ENCODE results near the gene ERGIC1. TPM values are rescaled to one million over a fixed set of nuclear protein-coding genes. Genes with fewer than 3 reads are reported as not detected.

Gene ERGIC1
- polyA plus RNA-seq, 1 donor from 2014 or later, result 59.1 TPM

DNA sequence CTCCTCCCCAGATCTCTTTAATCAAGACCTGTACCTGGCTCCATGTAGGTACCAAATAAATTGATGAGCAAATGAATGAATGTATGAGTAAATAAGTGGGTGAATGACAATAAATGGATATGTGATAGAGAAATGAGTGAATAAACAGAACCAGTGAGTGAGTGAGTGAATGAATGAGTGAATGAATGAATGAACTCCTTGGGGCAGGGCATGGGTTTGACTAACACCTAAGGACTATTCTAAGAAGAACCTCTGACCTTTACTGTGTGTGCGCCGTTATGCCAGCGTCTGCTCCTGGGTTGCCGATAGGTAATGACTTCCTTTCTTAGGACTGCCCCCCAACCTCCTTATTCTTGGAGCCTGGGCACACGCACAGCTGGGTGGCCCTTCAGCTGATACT, 123.4 kb downstream of the ERGIC1 start:
- H3K79me2 ChIP-seq (replicated peaks; ENCODE audit: insufficient read depth, low read length), result peaks cover 12% of the 10 kb centered on the region
- H3K9me3 ChIP-seq (ENCODE audit: low read length), result no peaks in the 10 kb centered on the region
- no peaks in the 10 kb centered on the region for H3K9me2 ChIP-seq (ENCODE audit: insufficient read depth, low read length)
- H3K27ac ChIP-seq (ENCODE audit: low read length), result no peak overlapping the region
- H2AFZ ChIP-seq (ENCODE audit: low read depth, low read length), result no peak overlapping the region
- H3K9ac ChIP-seq (ENCODE audit: low read length), result no peak overlapping the region
- TF ChIP-seq MXI1 (conservative IDR thresholded peaks at IDR 0.05; ENCODE audit: poor library complexity, severe bottlenecking) (no peak), REST (IDR thresholded peaks at IDR 0.05; ENCODE audit: borderline replicate concordance) (no peak), EZH2 (IDR thresholded peaks at IDR 0.05; ENCODE audit: borderline replicate concordance, insufficient read depth, low read length, poor library complexity, severe bottlenecking) (no peak), POLR2AphosphoS5 (IDR thresholded peaks at IDR 0.05) (no peak), TAF1 (IDR thresholded peaks at IDR 0.05; ENCODE audit: low read depth) (no peak), SMC3 (conservative IDR thresholded peaks at IDR 0.05; ENCODE audit: poor library complexity) (no peak), RAD21 (conservative IDR thresholded peaks at IDR 0.05) (no peak), EP300 (conservative IDR thresholded peaks at IDR 0.05; ENCODE audit: poor library complexity, severe bottlenecking) (no peak)
- TF ChIP-seq, protein P1, sequence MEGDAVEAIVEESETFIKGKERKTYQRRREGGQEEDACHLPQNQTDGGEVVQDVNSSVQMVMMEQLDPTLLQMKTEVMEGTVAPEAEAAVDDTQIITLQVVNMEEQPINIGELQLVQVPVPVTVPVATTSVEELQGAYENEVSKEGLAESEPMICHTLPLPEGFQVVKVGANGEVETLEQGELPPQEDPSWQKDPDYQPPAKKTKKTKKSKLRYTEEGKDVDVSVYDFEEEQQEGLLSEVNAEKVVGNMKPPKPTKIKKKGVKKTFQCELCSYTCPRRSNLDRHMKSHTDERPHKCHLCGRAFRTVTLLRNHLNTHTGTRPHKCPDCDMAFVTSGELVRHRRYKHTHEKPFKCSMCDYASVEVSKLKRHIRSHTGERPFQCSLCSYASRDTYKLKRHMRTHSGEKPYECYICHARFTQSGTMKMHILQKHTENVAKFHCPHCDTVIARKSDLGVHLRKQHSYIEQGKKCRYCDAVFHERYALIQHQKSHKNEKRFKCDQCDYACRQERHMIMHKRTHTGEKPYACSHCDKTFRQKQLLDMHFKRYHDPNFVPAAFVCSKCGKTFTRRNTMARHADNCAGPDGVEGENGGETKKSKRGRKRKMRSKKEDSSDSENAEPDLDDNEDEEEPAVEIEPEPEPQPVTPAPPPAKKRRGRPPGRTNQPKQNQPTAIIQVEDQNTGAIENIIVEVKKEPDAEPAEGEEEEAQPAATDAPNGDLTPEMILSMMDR (IDR thresholded peaks at IDR 0.05; ENCODE audit: poor library complexity, severe bottlenecking), result no peak
- no peak overlapping the region for H3K4me2 ChIP-seq (ENCODE audit: low read length)
- no peaks in the 10 kb centered on the region for H3F3A ChIP-seq (ENCODE audit: insufficient read depth, low read length, poor library complexity, severe bottlenecking)
- no peaks in the 10 kb centered on the region for H3K27me3 ChIP-seq (ENCODE audit: insufficient read depth, low read depth, low read length)
- no peaks in the 10 kb centered on the region for H4K20me1 ChIP-seq (ENCODE audit: insufficient read depth)
- no peaks in the 10 kb centered on the region for H3K36me3 ChIP-seq (ENCODE audit: insufficient read depth, low read length)
- no peak overlapping the region for H3K4me3 ChIP-seq (ENCODE audit: low read length)

DNA sequence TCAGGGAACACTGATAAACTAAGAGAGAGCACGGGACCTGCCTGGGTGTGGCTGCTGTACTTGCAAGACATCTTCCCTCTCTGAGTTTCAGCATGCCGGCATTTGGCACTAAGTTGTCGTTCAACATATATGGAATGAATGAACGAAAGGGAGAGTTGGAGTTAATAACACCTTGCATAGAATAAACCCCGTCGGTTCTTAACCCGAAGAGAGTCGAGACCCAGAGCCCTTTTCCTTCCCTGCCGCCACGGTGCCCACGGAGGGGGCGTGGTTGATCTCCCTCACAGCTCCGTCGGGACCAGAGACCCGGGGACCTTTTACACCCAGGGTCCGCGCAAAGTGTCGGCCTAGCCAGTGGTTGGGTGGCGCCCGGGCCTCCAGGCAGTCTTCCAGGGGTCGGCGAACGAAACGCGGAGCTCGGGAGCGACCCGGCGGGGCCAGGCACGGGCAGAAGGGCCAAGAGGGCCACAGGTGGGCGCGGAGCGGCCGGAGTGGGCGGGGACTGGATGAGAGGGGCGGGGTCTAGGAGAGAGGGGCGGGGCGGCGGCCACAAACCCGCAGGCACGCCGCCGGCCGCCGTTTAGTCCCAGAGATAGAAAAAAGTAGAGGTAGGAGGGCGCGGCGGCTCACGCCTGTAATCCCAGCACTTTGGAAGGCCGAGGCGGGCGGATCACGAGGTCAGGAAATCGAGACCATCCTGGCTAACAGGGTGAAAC, 124.4 kb downstream of the ERGIC1 start:
- H3K9me3 ChIP-seq (ENCODE audit: low read length), result no peaks in the 10 kb centered on the region
- H3K27me3 ChIP-seq (ENCODE audit: insufficient read depth, low read depth, low read length), result no peaks in the 10 kb centered on the region
- H2AFZ ChIP-seq (ENCODE audit: low read depth, low read length), result peak overlapping the region; percentile 63
- H3K4me3 ChIP-seq (ENCODE audit: low read length), result peak overlapping the region; percentile 81
- peak overlapping the region; percentile 82 for H3K9ac ChIP-seq (ENCODE audit: low read length)
- no peaks in the 10 kb centered on the region for H3K36me3 ChIP-seq (ENCODE audit: insufficient read depth, low read length)
- H3K4me2 ChIP-seq (ENCODE audit: low read length), result no peak overlapping the region
- H3K79me2 ChIP-seq (replicated peaks; ENCODE audit: insufficient read depth, low read length), result peaks cover 12% of the 10 kb centered on the region
- H3F3A ChIP-seq (ENCODE audit: insufficient read depth, low read length, poor library complexity, severe bottlenecking), result no peaks in the 10 kb centered on the region
- no peaks in the 10 kb centered on the region for H3K9me2 ChIP-seq (ENCODE audit: insufficient read depth, low read length)
- TF ChIP-seq, protein P1 (IDR thresholded peaks at IDR 0.05; ENCODE audit: poor library complexity, severe bottlenecking), result no peak
- TF ChIP-seq REST (IDR thresholded peaks at IDR 0.05; ENCODE audit: borderline replicate concordance), result peak; percentile 20
- no peak for TF ChIP-seq SMC3 (conservative IDR thresholded peaks at IDR 0.05; ENCODE audit: poor library complexity)
- TF ChIP-seq EP300 (conservative IDR thresholded peaks at IDR 0.05; ENCODE audit: poor library complexity, severe bottlenecking), result no peak
- peak overlapping the region; percentile 54 for H3K27ac ChIP-seq (ENCODE audit: low read length)
- H4K20me1 ChIP-seq (ENCODE audit: insufficient read depth), result no peaks in the 10 kb centered on the region
